GM19463 (cell line): Measurements from ENCODE around the gene LRIT3.

Experiments used
- ATAC-seq: cut with Tn5 transposase; IDR thresholded peaks from one replicate; pipeline ENCODE4 v1.9.1; 2021; ENCODE audit warnings: mild to moderate bottlenecking, moderate library complexity; ENCODE audit not compliant: unreplicated experiment

Gene LRIT3

DNA sequence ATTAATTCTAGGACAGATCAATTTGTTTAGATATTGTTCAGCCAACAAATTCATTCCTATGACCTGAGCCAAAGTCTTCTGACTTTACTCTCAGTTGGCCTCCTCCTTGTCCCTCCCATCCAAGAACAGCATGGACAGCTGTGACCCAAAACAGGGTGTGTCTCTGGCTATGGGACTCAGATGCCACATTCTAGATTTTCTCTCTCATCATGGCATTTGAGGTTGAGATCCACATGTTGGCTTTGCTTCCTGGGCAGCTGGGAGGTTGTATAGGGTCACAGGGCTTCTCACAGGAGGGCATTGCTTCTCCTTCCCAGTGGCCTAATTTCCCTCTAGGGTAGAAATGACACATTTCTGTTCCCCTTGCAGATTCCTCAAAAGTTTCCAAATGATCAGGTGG is 42.2 kb downstream of the LRIT3 start:
- ATAC-seq: no peak

DNA sequence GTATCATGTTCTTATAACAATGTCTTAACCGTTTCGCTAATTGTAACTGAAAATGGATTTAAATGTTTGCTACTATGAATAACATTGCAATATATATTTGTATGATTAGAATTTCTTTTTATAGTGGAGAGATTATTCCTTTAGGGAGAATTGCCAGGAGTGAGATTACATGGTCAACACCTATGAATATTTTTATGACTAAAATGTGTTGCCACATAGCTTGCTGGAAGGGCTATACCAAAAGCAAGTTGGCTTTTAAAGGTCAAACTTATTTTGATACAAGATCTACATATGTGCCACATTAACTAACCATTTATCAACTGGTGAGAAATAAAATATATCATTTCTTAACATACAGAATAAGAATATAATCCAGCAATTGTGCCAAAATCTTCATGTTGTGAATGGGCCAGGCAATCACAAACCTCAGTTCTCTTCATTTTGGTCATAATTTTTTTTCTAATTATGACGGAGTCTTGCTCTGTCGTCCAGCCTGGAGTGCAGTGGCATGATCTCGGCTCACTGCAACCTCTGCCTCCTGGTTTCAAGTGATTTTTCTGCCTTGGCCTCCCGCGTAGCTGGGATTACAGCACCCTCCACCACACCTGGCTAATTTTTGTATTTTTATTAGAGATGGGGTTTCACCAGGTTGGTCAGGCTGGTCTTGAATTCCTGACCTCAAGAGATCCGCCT is 54.8 kb downstream of the LRIT3 start:
- no peak for ATAC-seq

DNA sequence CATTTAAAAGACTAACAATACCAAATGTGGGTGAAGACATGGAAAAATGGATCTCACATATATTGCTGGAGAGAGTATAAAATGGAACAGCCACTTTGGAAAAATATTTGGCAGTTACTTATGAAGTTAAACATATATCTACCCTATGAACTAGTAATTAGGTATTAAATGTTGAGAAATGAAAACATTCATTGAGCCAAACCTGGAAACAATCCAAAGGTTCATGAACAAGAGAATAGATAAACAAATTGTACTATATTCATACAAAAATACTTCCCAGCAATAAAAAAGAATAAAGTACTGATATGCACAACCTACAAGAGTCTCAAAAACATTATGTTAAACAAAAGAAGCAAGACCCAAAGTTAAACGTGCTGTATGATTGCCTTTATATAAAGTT is 60.8 kb downstream of the LRIT3 start:
- no peak for ATAC-seq

DNA sequence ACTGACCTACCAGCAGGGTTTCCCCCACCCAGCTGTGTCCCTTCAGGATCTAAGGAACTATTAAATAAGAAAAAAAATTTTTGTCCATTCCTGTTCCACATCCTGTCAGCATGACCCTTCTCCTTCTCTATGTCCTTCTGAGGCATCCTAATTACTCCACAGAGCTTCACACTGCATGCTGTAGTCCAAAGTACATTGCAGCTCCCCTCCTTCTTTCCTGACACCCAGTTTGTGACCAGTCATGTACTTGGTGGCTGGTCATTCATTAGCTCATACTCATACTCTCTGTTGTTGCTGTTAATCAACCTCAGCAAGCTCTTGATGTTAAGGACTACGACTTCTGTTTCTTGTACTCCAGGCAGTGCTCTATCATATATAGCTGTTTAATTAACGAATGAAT is 62.3 kb downstream of the LRIT3 start:
- ATAC-seq: no peak

- ATAC-seq: no peak
These were observed 65.0 kb downstream of the LRIT3 start, which contains the start of gene EGF for GRCh38 chr4:109912706-109913595. Gene EGF (plus strand): TSS chr4:109912883. CDS start chr4:109913336, 453 bp downstream.

DNA sequence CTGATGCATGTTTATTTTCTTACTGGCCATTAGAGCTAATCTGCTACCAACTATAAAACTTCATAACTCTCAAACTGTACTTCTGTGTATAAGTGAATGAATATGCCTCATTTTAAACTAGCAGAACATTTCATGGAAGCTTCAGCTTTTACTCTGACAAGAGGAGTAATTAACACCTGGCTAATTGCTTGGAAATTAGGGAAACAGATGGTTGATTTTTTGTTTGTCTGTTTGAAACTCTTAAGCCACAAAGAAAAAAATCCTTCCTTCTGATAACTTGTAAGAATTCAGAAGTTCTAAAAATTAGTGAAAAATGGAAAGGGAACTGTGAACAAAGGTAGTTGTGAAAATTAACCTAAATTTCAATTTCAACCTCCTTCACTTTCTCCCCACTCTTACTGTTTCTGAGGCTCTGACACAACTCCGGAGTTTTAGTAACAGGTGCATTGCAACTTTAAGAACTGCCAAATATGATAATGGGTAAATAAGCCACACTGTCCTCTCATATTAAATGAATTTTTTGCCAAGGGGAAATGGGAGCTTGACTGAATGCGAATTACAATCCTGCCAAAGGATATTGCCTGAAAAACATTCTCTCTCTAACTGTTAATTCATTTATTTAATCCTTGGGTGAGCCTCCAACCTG is 65.8 kb downstream of the LRIT3 start:
- ATAC-seq: no peak

DNA sequence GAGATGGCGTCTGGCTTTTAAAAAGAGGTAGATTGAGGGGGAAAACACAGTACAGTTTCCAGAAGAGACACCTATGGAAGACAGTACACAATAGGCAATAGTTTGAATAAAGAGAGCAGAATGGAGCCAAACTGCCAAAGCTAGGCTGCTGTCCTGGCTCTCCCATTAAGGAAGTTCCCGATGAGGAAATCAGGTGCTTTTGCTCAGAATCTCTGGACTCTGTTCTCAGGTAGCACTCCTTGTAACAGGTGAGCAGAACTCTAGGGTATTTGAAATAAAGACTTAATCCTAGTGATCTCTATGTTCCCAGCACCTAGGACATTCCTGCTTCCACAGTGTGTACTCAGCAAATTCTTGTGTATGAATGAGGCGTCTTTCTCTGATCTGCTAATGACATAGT is 66.4 kb downstream of the LRIT3 start:
- no peak for ATAC-seq

DNA sequence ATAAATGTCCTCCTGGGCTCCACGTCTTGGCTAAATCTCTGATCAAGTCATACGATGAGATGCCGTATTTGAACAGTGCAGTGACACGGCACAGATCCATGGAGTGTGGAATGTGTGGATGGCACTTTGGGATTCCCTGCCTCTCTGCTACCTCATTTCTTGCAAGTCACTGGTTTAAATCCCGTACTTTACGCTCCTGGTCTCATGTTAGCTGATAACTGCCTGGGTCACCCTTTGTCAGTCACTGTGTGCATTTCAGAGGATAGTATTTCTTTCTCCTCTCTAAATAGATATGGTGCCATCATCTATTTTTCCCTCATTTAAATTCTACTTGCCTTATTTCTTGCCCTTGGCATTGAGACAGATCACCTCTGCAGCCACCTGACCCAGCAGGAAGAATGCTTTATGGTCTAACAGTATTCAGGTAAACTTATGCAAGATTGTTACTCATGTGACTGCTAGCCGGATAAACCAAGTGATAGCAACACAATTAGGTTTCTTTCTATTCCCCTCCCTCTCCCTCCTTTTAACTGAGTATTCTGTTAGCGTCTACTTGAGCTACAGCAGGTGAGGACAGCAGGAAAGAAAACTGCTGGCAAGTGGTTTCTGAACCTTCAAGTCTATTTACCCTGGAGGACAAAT is 67.6 kb downstream of the LRIT3 start:
- no peak for ATAC-seq

DNA sequence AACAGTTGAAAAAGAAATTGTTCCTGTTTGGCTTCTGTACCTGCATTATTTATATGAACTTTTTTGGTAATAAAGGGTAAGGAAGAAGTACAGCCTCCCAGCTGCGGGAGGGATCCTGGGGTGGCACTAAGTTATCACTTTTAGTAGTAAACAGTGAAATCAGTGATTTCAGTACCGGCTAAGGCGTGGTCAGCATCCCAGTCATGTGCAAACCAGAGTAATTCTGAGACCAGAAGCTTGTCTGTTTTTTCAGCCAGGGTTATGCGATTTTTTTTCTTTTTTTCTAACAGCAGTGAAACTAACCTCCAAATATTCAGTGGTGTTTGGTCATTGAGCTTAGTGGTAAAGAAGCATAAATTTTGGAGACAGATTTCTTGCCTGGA is 68.1 kb downstream of the LRIT3 start:
- ATAC-seq: peak; percentile 49

- no peak for ATAC-seq
These were observed 73.5 kb downstream of the LRIT3 start for GRCh38 chr4:109921384-109921808.
